ENCODE data around the gene PWP1.

PWP1 gene

DNA sequence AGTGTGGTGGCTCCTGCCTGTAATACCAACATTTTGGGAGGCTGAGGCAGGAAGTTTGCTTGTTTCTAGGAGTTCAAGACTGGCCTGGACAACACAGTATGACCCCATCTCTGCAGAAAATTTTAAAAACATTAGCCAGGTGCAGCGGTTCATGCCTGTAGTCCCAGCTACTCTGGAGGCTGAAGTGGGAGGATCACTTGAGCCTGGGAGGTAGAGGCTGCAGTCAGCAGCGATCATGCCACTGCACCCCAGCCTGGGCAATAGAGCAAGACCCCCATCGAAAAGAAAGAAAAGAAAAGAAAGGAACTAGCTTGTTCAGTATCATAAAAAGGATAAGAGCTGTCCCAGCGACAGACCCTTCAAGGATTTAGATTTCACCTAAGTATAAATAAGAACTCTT lies 18.1 kb upstream of the PWP1 start:
- H3K4me3 ChIP-seq (ENCODE audit: low read depth in 1 of 2, low read length in 1 of 2) = no peak overlapping the region
- TF ChIP-seq CTCF (IDR thresholded peaks at IDR 0.05) = no peak
- no peaks in the 10 kb centered on the region for H3K9me3 ChIP-seq
- H3K27me3 ChIP-seq = peaks cover 4% of the 10 kb centered on the region
- H3K36me3 ChIP-seq = no peaks in the 10 kb centered on the region
- peaks cover 14 to 29% of the 10 kb centered on the region in 2 experiments for H3K4me1 ChIP-seq (ENCODE audit: control insufficient read depth in 1 of 2, insufficient read depth in 1 of 2, low read depth in 1 of 2, low read length in 1 of 2)
- H3K27ac ChIP-seq = no peak overlapping the region

DNA sequence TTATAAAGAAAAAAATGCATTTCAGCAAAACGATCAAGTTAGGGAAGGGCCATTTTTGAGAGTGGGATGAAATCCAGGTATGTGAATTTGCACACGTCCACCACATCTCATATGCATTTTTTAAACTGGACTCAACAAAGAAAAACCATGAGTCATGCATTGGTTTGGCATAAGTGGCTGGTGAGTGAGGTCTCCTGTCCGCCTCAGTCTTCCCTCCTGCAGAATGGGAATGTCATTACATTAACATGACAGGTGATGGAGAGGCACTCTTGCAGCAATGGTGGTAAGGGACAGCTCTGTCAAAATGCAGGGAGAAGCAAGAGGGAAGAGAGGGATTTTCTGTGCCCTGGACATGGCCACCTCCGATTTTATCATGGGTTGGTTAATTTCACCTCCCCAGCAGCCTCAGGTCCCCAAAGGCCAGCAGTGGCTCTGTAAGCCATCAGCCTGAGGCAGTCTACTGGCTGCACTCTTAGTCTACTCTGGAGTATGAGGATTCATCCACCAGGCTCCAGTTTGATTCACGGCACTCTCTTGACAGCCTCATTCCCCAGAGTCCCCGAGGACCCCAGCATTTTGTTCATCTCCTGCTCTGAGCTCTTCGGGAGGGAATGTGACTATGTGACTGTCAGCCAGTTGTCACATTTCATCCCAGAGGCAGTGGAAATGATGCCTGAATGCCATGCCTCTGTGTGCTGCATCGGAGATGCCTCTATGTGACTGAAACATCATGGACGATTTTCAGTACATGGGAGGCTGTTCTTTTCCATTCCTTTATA lies 17.1 kb upstream of the PWP1 start:
- no peak for TF ChIP-seq CTCF (IDR thresholded peaks at IDR 0.05)
- no peak overlapping the region for H3K4me3 ChIP-seq (ENCODE audit: low read depth in 1 of 2, low read length in 1 of 2)
- no peaks in the 10 kb centered on the region for H3K9me3 ChIP-seq
- peaks cover 12 to 18% of the 10 kb centered on the region in 2 experiments for H3K4me1 ChIP-seq (ENCODE audit: control insufficient read depth in 1 of 2, insufficient read depth in 1 of 2, low read depth in 1 of 2, low read length in 1 of 2)
- no peak overlapping the region for H3K27ac ChIP-seq
- H3K36me3 ChIP-seq = no peaks in the 10 kb centered on the region
- peaks cover 4% of the 10 kb centered on the region for H3K27me3 ChIP-seq

DNA sequence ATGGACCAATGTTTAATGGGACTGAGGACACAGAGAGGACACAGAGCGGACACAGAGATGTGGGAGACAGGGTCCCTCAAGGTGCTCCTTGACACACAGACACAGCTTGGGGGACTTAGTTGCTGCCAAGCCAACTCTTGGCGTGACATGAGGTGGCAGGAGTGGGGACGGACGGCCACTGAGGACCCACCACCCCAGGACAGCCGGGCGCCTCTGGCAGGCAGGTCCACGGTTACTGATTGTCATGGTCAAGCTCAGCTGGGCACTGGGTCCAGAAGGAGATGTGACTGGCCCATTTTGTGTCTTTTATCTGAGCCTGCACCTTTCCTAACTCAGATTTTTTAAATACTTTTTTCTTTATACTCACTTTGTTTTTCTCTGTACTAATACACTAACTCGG lies 15.7 kb upstream of the PWP1 start:
- no peaks in the 10 kb centered on the region for H3K9me3 ChIP-seq
- H3K27me3 ChIP-seq = peaks cover 4% of the 10 kb centered on the region
- no peak overlapping the region for H3K27ac ChIP-seq
- H3K4me3 ChIP-seq (ENCODE audit: low read depth in 1 of 2, low read length in 1 of 2) = no peak overlapping the region
- H3K36me3 ChIP-seq = no peaks in the 10 kb centered on the region
- no peak for TF ChIP-seq CTCF (IDR thresholded peaks at IDR 0.05)
- H3K4me1 ChIP-seq (ENCODE audit: control insufficient read depth in 1 of 2, insufficient read depth in 1 of 2, low read depth in 1 of 2, low read length in 1 of 2) = peaks cover 12 to 16% of the 10 kb centered on the region in 2 experiments

GRCh38 chr12:107670999-107671643 lies 14.5 kb upstream of the PWP1 start:
- peak; percentile 64 for TF ChIP-seq CTCF (IDR thresholded peaks at IDR 0.05)
- peaks cover 4% of the 10 kb centered on the region for H3K27me3 ChIP-seq
- no peak overlapping the region for H3K4me3 ChIP-seq (ENCODE audit: low read depth in 1 of 2, low read length in 1 of 2)
- peak overlapping the region; percentile 54 for H3K27ac ChIP-seq
- no peaks in the 10 kb centered on the region for H3K36me3 ChIP-seq
- H3K4me1 ChIP-seq (ENCODE audit: control insufficient read depth in 1 of 2, insufficient read depth in 1 of 2, low read depth in 1 of 2, low read length in 1 of 2) = peaks cover 12 to 16% of the 10 kb centered on the region in 2 experiments
- H3K9me3 ChIP-seq = no peaks in the 10 kb centered on the region

GRCh38 chr12:107677671-107678070 lies 7.9 kb upstream of the PWP1 start:
- no peak for TF ChIP-seq CTCF (IDR thresholded peaks at IDR 0.05)
- no peak overlapping the region for H3K4me3 ChIP-seq (ENCODE audit: low read depth in 1 of 2, low read length in 1 of 2)
- no peaks in the 10 kb centered on the region for H3K4me1 ChIP-seq (ENCODE audit: control insufficient read depth in 1 of 2, insufficient read depth in 1 of 2, low read depth in 1 of 2, low read length in 1 of 2)
- H3K9me3 ChIP-seq = no peaks in the 10 kb centered on the region
- peaks cover 31% of the 10 kb centered on the region for H3K27me3 ChIP-seq
- no peak overlapping the region for H3K27ac ChIP-seq
- H3K36me3 ChIP-seq = no peaks in the 10 kb centered on the region
